Activated naive CD4-positive, alpha-beta T cell treated with anti-CD3 and anti-CD28 coated beads, Interleukin-2, amount 50 U/mL, for 24 hours (primary cell): ENCODE results near the gene POP4.
"Not testable (repeated sequence)": the region's sequence is repeated elsewhere in the genome, so short reads cannot be mapped to it uniquely, and the experiment has no call there.

Experiments used
- H3K27ac Mint-ChIP-seq: one replicate; pipeline ENCODE4 v1.8.0; 2021; ENCODE audit warnings: mild to moderate bottlenecking, mixed read lengths
- H3K27me3 Mint-ChIP-seq: one replicate; pipeline ENCODE4 v1.8.0; 2021; ENCODE audit warnings: mixed read lengths
- H3K36me3 Mint-ChIP-seq: one replicate; pipeline ENCODE4 v1.8.0; 2021; ENCODE audit warnings: mixed read lengths
- H3K4me1 Mint-ChIP-seq: one replicate; pipeline ENCODE4 v1.8.0; 2021; ENCODE audit warnings: mixed read lengths
- H3K4me3 Mint-ChIP-seq: one replicate; pipeline ENCODE4 v1.8.0; 2021; ENCODE audit warnings: mild to moderate bottlenecking, mixed read lengths
- H3K9me3 Mint-ChIP-seq: one replicate; pipeline ENCODE4 v1.8.0; 2021; ENCODE audit warnings: mixed read lengths

Gene POP4

DNA sequence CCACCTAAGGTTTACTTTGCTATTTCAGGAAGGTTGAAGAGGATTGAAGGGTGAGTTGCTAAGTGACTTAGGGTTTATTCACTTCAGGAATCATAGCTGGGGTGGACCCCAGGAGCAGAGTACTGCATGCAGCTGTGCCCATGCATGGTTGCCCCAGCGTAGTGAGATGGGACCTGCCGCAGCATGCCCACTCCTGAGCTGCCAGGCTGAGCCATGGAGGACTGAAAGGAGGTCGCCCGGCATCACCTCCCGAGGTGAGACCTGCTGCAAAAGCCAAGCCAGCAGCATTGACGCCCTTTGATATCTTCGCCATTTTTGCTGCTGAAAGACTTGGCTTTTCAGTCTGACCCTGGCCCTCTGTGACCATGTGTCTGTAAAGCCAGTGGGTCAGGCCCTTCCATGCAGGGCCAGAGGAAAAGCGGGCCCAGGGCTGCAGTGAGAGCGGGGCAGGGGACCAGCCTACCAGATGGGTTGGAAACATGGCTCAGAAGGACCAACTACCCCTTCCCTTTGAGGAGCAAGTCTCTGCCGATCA is 9.9 kb downstream of the POP4 start:
- Mint-ChIP-seq H3K36me3 (peaks cover 8% of the 10 kb centered on the region), H3K27ac (no peak overlapping the region), H3K9me3 (no peaks in the 10 kb centered on the region), H3K4me3 (no peak overlapping the region), H3K4me1 (peaks cover 14% of the 10 kb centered on the region), H3K27me3 (no peaks in the 10 kb centered on the region)

DNA sequence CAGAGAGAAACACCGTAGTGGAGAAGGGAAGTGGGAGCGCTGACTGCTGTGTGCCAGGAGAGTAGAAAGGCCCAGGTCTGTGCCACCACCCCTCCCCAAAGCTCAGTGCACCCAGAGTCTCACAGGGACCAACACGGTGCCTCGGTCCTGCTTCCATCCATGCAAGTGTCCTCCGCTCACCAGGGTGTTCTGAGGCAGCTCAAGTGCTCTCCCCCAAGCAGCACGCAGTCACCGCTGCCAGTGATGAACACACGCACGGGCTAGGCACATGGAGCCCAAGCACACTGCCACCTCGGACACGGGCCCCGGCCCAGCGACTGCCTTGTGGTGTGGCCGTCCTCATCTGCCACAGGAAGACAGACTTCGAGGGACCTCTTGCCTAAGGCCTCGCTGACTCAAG is 10.5 kb downstream of the POP4 start:
- H3K27ac Mint-ChIP-seq: no peak overlapping the region
- H3K9me3 Mint-ChIP-seq: no peaks in the 10 kb centered on the region
- H3K4me1 Mint-ChIP-seq: peaks cover 17% of the 10 kb centered on the region
- peaks cover 8% of the 10 kb centered on the region for H3K36me3 Mint-ChIP-seq
- H3K27me3 Mint-ChIP-seq: no peaks in the 10 kb centered on the region
- no peak overlapping the region for H3K4me3 Mint-ChIP-seq

DNA sequence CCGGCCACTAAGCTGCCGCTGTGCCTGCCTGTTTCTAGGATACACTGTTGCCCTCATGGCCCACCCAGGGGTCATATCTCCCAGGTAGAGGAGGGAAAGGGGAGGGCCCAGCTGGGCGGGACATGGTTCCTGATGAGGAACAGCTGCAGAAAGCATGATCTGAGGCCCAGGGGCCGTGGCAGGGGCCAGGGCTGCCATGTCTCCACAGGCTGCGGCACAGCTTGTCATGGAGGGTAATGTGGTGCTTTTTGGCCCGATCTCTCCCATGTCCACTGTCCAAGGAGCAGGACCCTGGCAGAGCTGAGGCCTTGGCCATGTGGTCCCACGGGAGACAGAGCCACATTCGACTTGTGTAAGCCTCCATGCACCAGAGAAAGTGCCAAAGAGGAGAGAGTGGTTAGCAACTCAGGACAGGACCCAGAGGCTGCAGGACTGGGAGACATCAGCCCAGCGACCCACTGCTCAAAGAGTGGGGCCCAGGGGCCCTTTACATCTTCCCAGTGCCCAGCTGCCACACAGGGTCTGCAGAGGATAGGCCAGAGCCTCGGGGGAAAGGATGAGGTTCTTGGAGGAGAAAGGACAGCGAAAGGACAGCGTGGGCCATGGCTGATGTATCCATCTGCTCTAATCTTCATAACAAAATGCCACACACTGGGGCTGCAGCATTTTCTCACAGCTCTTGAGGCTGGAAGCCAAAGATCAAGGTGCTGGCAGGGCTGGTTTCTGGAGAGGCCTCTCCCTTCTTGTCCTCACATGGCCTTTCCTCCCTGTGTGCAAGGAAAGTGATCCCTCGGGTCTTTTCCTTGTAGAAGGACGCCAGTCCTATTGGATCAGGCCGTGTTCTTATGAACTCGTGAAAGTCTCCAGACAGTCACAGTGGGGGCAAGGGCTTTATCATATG is 11.5 kb downstream of the POP4 start:
- Mint-ChIP-seq H3K27ac (peak overlapping the region; percentile 41), H3K36me3 (peaks cover 7% of the 10 kb centered on the region), H3K27me3 (no peaks in the 10 kb centered on the region), H3K9me3 (no peaks in the 10 kb centered on the region), H3K4me3 (no peak overlapping the region), H3K4me1 (peaks cover 24% of the 10 kb centered on the region)

DNA sequence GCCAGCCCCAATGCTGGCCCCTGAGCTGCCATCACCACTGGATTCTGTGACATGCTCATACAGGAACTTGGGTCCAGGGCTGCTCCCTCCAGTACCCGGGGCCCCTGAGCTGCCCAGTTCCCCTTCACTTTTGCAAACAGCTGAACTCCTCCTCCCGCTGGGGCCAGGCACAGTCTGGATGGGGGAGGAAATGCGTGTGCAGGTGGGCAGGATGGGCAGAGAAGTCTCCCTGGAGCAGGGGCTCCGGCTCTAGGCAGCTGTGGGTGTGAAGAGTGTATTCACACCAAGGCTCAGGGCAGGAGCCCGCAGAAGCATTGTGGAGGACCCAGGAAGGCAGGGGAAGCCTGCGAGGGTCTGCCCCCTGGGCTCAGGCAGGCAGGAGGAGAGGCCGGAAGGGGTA is 12.4 kb downstream of the POP4 start:
- Mint-ChIP-seq H3K36me3 (peaks cover 2% of the 10 kb centered on the region), H3K4me1 (peaks cover 31% of the 10 kb centered on the region), H3K27ac (no peak overlapping the region), H3K9me3 (no peaks in the 10 kb centered on the region), H3K4me3 (no peak overlapping the region), H3K27me3 (no peaks in the 10 kb centered on the region)

DNA sequence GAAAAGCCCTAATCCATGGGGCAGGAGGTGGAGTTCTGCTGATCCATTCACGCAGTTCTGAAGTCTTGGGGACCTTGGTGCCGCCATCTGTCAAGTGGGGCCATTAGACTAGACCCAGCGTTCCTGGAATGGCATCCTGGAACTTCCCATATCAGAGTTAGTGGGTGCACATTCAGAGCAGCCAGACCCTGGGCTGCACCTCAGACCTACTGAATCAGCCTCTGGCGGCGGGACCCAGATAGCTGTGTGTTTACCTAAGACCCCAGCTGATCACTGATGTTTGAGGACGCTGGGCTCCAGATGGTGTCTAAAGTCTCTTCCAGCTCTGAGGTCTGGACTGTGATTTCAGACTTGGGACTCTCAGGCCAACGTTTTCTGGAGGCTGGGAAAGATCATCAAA is 12.8 kb downstream of the POP4 start:
- no peak overlapping the region for H3K4me3 Mint-ChIP-seq
- peaks cover 35% of the 10 kb centered on the region for H3K4me1 Mint-ChIP-seq
- H3K27me3 Mint-ChIP-seq: no peaks in the 10 kb centered on the region
- no peak overlapping the region for H3K27ac Mint-ChIP-seq
- peaks cover 2% of the 10 kb centered on the region for H3K36me3 Mint-ChIP-seq
- H3K9me3 Mint-ChIP-seq: no peaks in the 10 kb centered on the region

DNA sequence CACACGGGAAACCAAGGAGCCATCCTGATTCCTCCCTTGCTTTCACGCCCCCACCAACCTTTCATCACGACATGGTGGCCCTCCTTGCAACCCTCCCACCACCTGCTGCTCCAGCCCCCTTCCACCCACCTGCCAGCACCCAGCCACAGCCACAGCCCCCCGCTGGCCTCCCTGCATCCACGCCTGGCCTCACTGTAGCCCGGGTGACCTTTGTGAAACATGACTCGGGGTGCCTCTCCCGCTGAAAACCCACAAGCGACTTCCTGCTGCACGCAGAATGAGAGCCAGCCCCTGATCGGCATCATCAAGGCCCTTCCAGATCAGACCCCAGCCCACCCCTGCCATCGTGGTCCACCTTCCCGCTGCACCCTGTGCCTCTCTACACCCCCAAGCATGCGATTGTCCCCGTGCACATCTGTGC is 14.9 kb downstream of the POP4 start:
- H3K9me3 Mint-ChIP-seq: no peaks in the 10 kb centered on the region
- H3K27ac Mint-ChIP-seq: peak overlapping the region; percentile 59
- peaks cover 37% of the 10 kb centered on the region for H3K4me1 Mint-ChIP-seq
- no peaks in the 10 kb centered on the region for H3K36me3 Mint-ChIP-seq
- H3K4me3 Mint-ChIP-seq: peak overlapping the region; percentile 72
- no peaks in the 10 kb centered on the region for H3K27me3 Mint-ChIP-seq

DNA sequence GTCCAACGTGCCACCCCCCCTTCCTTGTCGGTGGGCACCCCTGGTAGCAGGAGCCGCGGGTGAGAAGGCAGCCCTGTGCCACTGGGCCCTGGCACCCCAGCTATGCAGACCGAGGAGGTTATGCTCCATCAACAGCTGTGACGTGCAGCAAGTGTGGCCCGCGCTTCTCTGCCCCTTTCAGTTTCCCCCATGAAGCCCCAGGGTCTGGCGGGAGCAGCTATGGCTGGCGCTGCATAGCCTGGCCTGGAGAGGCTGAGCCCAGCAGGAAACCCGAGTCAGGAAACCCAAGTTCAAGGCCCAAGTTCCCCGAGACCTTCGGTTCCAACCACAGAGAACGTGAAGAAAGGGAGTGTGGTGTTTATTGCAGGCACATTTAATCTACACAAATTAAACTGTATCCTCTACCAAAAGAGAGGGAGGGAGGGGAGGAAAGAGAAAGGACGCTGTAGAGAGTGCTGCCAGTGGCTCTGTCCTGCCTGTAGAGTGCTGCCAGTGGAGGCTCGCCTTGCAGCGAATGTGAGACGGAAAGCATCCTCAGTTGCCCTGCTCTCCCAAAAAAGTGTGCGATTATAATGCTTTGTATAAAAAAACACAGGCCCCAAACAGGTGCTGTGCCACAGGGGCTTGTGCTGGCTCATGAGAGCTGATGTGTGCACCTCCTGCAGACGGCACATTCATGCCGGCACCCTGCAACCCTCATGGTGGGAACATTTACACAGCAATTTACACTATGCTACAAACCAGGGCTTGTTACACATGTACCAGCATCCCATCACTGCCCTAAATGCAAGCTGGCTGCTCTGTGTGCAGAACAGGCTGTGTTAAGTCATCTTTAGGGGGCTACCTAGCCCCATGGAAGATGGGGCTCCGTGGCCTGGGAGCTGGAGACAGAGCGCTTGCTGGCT is 16.3 kb downstream of the POP4 start:
- no peaks in the 10 kb centered on the region for H3K9me3 Mint-ChIP-seq
- no peaks in the 10 kb centered on the region for H3K27me3 Mint-ChIP-seq
- H3K36me3 Mint-ChIP-seq: no peaks in the 10 kb centered on the region
- H3K27ac Mint-ChIP-seq: no peak overlapping the region
- peaks cover 37% of the 10 kb centered on the region for H3K4me1 Mint-ChIP-seq
- peak overlapping the region; percentile 39 for H3K4me3 Mint-ChIP-seq

DNA sequence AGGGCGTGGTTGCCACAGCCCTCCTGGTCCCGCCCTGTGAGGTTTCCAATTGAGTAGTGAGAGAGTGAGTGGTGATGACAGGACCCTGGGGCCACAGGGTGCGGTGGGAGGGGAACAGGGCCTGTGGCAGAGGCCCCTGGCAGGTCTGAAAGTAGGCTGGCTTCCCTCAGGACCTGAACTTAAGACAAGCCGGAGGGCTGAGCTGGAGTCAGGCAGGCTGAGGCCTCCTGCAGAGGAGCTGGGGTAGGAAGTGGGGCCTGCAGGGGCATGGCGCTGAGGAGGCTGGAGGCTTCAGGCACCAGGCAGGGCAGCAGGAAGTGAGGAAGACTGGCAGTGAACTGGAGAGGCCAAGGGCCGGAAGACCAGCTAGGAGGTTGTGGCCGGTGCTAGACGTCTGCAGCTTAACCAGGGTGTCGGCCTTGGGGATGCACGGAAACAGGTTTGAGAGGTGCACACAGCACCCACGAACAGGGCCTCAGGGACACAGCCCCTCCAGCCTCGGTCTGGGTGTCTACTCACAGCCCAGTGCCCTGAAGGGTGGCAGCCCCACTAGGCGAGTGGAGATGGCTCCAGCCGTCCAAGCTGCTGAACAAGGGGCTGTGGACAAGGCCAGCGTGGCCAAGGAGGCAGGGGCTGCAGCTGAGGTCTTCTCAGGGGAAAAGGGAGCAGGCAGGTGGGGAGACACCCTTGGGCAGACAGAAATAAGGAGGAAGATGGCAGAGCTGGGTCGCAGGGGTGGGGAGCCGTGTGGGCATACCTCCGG is 17.8 kb downstream of the POP4 start:
- Mint-ChIP-seq H3K9me3 (no peaks in the 10 kb centered on the region), H3K4me1 (peaks cover 37% of the 10 kb centered on the region), H3K27me3 (no peaks in the 10 kb centered on the region), H3K27ac (peak overlapping the region; percentile 18), H3K4me3 (no peak overlapping the region), H3K36me3 (no peaks in the 10 kb centered on the region)

DNA sequence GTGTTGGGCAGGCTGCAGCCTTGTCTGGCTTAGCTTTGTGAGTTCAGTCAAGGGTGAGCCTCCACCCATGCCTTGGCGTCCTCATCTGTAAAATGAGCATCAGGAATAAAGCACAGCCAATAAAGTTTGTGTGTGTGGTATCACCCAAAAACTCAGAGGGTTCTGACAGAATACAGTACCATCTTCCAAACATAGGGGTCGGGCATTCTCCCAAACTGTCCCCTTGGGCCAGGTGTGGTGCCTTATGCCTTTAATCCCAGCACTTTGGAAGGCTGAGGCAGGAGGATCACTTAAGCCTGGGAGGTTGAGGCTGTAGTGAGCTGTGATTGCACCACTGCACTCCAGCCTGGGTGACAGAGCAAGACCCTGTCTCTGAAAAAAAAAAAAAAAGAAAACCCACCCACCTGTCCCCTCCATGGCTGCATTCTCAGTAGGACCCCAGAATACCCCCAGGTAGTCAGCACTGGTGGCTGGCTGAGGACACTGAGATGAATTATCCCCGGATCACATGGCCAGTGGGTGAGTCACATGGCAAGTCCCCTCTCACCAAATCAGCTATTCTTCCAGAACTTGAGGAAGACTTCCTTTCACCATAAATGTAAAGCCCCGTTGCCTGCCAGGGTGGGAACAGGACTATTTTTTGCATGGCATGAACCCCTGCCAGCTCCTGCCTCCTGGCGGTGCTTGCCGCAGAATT is 18.6 kb downstream of the POP4 start:
- H3K27me3 Mint-ChIP-seq: no peaks in the 10 kb centered on the region
- H3K27ac Mint-ChIP-seq: no peak overlapping the region
- peaks cover 37% of the 10 kb centered on the region for H3K4me1 Mint-ChIP-seq
- H3K36me3 Mint-ChIP-seq: no peaks in the 10 kb centered on the region
- H3K9me3 Mint-ChIP-seq: no peaks in the 10 kb centered on the region
- H3K4me3 Mint-ChIP-seq: no peak overlapping the region

DNA sequence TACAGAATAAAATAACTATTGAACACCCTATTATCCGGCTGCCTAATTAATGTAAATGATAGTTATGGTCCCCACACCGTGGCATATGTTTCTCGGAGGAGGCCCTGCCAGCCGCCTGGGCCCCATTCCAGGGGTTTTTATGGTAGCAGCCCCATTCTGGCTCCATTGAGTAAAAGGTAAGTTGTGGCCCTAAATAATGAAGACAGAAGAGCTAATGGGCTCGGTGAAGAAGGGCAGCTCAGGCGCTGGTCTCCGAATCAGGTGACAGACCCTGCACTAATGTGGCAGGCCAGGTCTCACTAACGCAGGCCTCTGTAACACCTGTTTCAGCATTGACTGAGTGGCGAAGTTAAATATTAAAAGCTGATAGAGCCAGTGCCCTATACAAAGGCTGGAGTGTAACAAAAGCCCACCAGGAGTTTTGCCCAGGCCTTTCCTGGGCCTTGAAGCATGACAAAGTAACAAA is 19.1 kb downstream of the POP4 start:
- Mint-ChIP-seq H3K27ac (peak overlapping the region; percentile 65), H3K36me3 (no peaks in the 10 kb centered on the region), H3K27me3 (no peaks in the 10 kb centered on the region), H3K4me3 (no peak overlapping the region), H3K4me1 (peaks cover 37% of the 10 kb centered on the region), H3K9me3 (no peaks in the 10 kb centered on the region)

DNA sequence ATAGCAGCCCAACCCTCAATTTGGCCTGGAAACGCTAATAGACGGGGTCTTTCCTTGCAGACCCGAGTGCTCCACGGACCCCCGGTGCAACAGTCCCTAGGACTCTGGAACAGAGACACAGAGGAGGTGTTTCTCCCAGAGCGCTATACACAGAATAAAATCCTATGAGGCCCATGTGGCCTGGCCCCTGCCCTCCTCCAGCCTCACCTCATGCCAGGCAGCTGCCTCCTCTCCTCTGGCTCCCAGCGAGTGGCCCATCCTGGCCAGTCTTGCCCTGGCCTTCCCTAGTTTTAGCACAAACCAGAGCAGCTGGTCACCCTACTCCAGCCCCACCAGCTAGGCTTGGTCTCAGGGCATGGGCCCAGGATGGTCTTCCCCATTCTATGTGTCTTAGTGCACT is 20.3 kb downstream of the POP4 start:
- peaks cover 25% of the 10 kb centered on the region for H3K4me1 Mint-ChIP-seq
- H3K36me3 Mint-ChIP-seq: no peaks in the 10 kb centered on the region
- no peaks in the 10 kb centered on the region for H3K9me3 Mint-ChIP-seq
- no peak overlapping the region for H3K27ac Mint-ChIP-seq
- no peaks in the 10 kb centered on the region for H3K27me3 Mint-ChIP-seq
- no peak overlapping the region for H3K4me3 Mint-ChIP-seq

DNA sequence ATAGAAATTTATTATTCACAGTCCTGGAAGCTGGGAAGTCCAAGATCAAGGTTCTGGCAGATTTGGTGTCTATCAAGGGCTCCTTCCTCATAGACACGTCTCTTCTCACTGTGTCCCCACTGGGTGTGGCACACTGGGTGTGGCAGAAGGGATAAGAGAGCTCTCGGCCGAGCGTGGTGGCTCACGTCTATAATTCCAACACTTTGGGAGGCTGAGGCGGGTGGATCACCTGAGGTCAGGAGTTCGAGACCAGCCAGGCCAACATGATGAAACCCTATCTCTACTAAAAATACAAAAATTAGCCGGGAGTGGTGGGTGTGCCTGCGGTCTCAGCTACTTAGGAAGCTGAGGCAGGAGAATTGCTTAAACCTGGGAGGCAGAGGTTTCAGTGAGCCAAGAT is 20.7 kb downstream of the POP4 start:
- H3K4me1 Mint-ChIP-seq: peaks cover 21% of the 10 kb centered on the region
- not testable (repeated sequence) for H3K4me3 Mint-ChIP-seq, H3K36me3 Mint-ChIP-seq

DNA sequence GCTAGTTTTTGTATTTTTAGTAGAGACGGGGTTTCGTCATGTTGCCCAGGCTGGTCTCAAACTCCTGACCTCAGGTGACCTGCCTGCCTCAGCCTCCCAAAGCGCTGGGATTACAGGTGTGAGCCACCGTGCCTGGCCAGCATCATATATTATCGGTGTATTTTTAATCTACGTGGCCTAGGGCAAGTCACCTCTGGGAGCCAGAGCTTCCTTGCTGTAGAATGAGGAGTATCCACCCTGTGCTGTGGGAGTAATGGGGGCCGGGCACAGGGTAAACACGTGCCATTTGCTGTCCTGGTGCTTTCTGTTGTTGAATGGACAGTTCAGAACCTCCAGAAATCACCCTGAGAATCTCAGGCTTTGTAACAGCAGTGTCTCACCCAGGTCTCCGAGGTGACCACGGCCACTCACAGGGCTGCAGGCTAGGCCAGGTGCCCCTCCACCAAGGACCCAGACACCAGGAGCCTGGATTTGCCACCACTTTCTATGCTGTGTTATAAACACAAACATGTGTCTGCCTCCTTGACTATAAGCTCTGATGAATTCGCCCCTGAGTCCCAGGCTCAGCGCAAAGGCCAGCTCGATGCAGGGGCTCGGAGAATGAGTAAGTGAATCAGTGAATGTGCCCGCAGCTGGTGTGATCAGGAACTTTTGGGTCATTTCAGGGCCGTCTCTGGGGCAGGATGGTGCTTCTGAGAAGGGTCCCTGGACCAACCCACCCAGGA is 22.7 kb downstream of the POP4 start:
- no peaks in the 10 kb centered on the region for H3K9me3 Mint-ChIP-seq
- H3K4me3 Mint-ChIP-seq: no peak overlapping the region

More for the DNA sequence above, 20.7 kb downstream of the POP4 start:
- H3K27me3 Mint-ChIP-seq, H3K27ac Mint-ChIP-seq, H3K9me3 Mint-ChIP-seq: not testable (repeated sequence)

DNA sequence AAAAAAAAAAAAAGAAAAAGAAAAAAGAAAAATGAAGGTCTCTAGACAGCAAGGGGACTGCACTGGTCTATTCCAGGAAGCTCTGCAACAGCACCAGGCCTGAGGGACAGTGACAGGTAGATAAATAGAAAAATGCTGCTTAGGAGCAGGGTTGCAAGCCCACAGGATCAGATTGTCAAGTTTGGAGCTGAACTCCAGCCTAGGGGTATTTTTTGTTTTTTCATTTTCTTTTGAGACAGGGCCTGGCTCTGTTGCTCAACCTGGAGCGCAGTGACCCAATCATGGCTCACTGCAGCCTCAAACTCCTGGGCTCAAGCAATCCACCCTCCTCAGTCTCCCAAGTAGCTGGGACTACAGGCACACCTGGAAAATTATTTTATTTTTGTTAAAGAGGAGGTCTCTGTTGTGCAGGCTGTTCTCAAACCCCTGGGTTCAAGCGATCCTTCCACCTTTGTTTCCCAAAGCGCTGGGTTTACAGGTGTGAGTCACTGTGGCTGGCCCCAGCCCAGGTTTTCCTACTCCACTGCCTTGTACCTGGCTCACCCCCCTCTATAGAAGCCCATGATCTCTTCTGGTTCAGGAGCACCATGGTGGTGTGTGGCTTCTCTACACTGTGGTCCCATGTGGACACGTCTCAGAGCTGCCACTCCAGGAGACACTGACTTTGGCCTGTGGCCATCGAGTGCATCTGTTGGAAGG is 23.9 kb downstream of the POP4 start:
- H3K36me3 Mint-ChIP-seq: no peaks in the 10 kb centered on the region

More for the DNA sequence above, 22.7 kb downstream of the POP4 start:
- Mint-ChIP-seq H3K27ac (no peak overlapping the region), H3K4me1 (peaks cover 3% of the 10 kb centered on the region), H3K27me3 (no peaks in the 10 kb centered on the region), H3K36me3 (no peaks in the 10 kb centered on the region)

More for the DNA sequence above, 23.9 kb downstream of the POP4 start:
- Mint-ChIP-seq H3K27me3 (no peaks in the 10 kb centered on the region), H3K4me3 (no peak overlapping the region), H3K4me1 (no peaks in the 10 kb centered on the region), H3K9me3 (no peaks in the 10 kb centered on the region), H3K27ac (no peak overlapping the region)
